SH-SY5Y (cell line): Measurements from ENCODE around the gene ERMP1.

Source experiments
- GATA2 ChIP-seq: IDR thresholded peaks from 2 replicates; pipeline ENCODE4 v1.6.1; 2011; ENCODE audit warnings: mild to moderate bottlenecking, low read depth, low read length
- GATA3 ChIP-seq: IDR thresholded peaks from 2 replicates; pipeline ENCODE4 v1.6.1; 2011; ENCODE audit warnings: low read depth, mild to moderate bottlenecking, low read length, moderate library complexity

DNA sequence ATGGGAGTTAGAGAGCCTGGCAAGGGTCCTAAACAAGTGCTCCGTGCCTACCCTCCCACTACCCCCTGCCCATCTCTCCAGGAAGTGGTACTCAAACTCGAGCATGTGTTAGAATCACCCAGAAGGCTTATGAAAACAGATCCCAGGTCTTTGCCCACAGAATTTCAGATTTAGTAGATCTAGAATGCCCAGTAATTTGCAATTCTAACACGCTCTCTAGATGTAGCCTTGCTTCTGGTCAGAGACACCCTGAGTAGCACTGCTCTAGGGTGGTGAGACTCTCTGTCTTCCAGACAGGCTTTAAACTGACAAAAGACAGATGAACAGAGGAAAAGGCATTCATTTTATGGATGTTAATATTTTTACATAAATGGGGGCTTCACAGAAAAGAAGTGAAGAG is 20.7 kb upstream of the ERMP1 start:
- TF ChIP-seq GATA3 (no peak), GATA2 (no peak)
